HG02678 (cell line): Measurements from ENCODE around the gene CEP170B.
"Not testable (repeated sequence)": the region's sequence is repeated elsewhere in the genome, so short reads cannot be mapped to it uniquely, and the experiment has no call there.

Experiments
- ATAC-seq: cut with Tn5 transposase; IDR thresholded peaks from one replicate; pipeline ENCODE4 v1.9.1; 2021; ENCODE audit warnings: mild to moderate bottlenecking, moderate library complexity; ENCODE audit not compliant: unreplicated experiment

The CEP170B gene

GRCh38 chr14:104940526-104941150 is 75.6 kb downstream of the CEP170B start:
- no peak for ATAC-seq

- ATAC-seq, result no peak
These were observed 76.7 kb downstream of the CEP170B start for GRCh38 chr14:104941508-104942365.

- ATAC-seq, result no peak
These were observed 77.5 kb downstream of the CEP170B start for GRCh38 chr14:104942586-104942985.

GRCh38 chr14:104943216-104944015 is 78.3 kb downstream of the CEP170B start:
- not testable (repeated sequence) for ATAC-seq

GRCh38 chr14:104944016-104944308 is 78.9 kb downstream of the CEP170B start:
- ATAC-seq, result not testable (repeated sequence)

GRCh38 chr14:104944436-104945205 is 79.6 kb downstream of the CEP170B start:
- ATAC-seq, result not testable (repeated sequence)

GRCh38 chr14:104945266-104945665 is 80.2 kb downstream of the CEP170B start:
- not testable (repeated sequence) for ATAC-seq
